H9 (cell line): ENCODE data around the gene SNX25. TPM values are rescaled to one million over a fixed set of nuclear protein-coding genes. Genes with fewer than 3 reads are reported as not detected.

Source experiments
- DNase-seq: peaks from one replicate; pipeline ENCODE4 v3.0.0-alpha.2; 2017
- H2AFZ ChIP-seq: one replicate; pipeline ENCODE4 v1.6.1; 2013; ENCODE audit warnings: mild to moderate bottlenecking, low read length, control low read depth, moderate library complexity
- H2AK5ac ChIP-seq: 2 replicates; pipeline ENCODE4 v1.6.1; 2013; ENCODE audit warnings: low read length, control low read depth, mixed read lengths; ENCODE audit not compliant: insufficient read length
- H2BK120ac ChIP-seq: one replicate; pipeline ENCODE4 v1.6.1; 2013; ENCODE audit warnings: low read depth, mild to moderate bottlenecking, low read length, control low read depth, inconsistent platforms; ENCODE audit not compliant: poor library complexity, severe bottlenecking
- H2BK12ac ChIP-seq: 2 replicates; pipeline ENCODE4 v1.6.1; 2013; ENCODE audit warnings: low read length, control low read depth, mixed read lengths, low read depth; ENCODE audit not compliant: insufficient read length
- H2BK15ac ChIP-seq: 2 replicates; pipeline ENCODE4 v1.6.1; 2013; ENCODE audit warnings: low read depth, low read length, control low read depth
- H2BK20ac ChIP-seq: one replicate; pipeline ENCODE4 v1.6.1; 2013; ENCODE audit warnings: low read depth, mild to moderate bottlenecking, low read length, control low read depth, inconsistent platforms; ENCODE audit not compliant: poor library complexity, severe bottlenecking
- H2BK5ac ChIP-seq: 2 replicates; pipeline ENCODE4 v1.6.1; 2013; ENCODE audit warnings: low read length, control low read depth, mixed read lengths; ENCODE audit not compliant: insufficient read length
- H3K14ac ChIP-seq: 2 replicates; pipeline ENCODE4 v1.6.1; 2013; ENCODE audit warnings: low read length, control low read depth; ENCODE audit not compliant: insufficient read depth
- H3K18ac ChIP-seq: 2 replicates; pipeline ENCODE4 v1.6.1; 2013; ENCODE audit warnings: low read depth, mild to moderate bottlenecking, mixed read lengths, low read length, control low read depth; ENCODE audit not compliant: insufficient read length
- H3K23ac ChIP-seq: 2 replicates; pipeline ENCODE4 v1.6.1; 2013; ENCODE audit warnings: low read length, control low read depth, mixed read lengths, low read depth; ENCODE audit not compliant: insufficient read length
- H3K23me2 ChIP-seq: 2 replicates; pipeline ENCODE4 v1.6.1; 2013; ENCODE audit warnings: low read depth, mild to moderate bottlenecking, mixed read lengths, low read length, control low read depth; ENCODE audit not compliant: insufficient read length, poor library complexity, severe bottlenecking
- H3K27ac ChIP-seq: 2 replicates; pipeline ENCODE4 v1.5.1; 2013; ENCODE audit warnings: low read length, control low read depth, mixed read lengths, low read depth; ENCODE audit not compliant: insufficient read length
- H3K27me3 ChIP-seq: 2 replicates; pipeline ENCODE4 v1.6.1; 2013; ENCODE audit warnings: low read length, control low read depth, inconsistent platforms; ENCODE audit not compliant: insufficient read depth
- H3K4ac ChIP-seq: 2 replicates; pipeline ENCODE4 v1.6.1; 2013; ENCODE audit warnings: low read depth, mild to moderate bottlenecking, control low read depth, inconsistent platforms, low read length, moderate library complexity
- H3K4me1 ChIP-seq: 2 replicates; pipeline ENCODE4 v1.6.1; 2013; ENCODE audit warnings: low read length, control low read depth, inconsistent platforms; ENCODE audit not compliant: insufficient read depth
- H3K4me2 ChIP-seq: 2 replicates; pipeline ENCODE4 v1.6.1; 2013; ENCODE audit warnings: low read length, control low read depth, mixed read lengths; ENCODE audit not compliant: insufficient read length, insufficient read depth
- H3K56ac ChIP-seq: 2 replicates; pipeline ENCODE4 v1.6.1; 2013; ENCODE audit warnings: low read depth, mild to moderate bottlenecking, mixed read lengths, low read length, control low read depth; ENCODE audit not compliant: insufficient read length
- H3K79me1 ChIP-seq: 2 replicates; pipeline ENCODE4 v1.6.1; 2013; ENCODE audit warnings: low read depth, mild to moderate bottlenecking, moderate library complexity, low read length, control low read depth, inconsistent platforms; ENCODE audit not compliant: insufficient read depth, poor library complexity, severe bottlenecking
- H3K79me2 ChIP-seq: 2 replicates; pipeline ENCODE4 v1.6.1; 2013; ENCODE audit warnings: low read length, control low read depth, inconsistent platforms; ENCODE audit not compliant: insufficient read depth
- H3K9ac ChIP-seq: 2 replicates; pipeline ENCODE4 v1.6.1; 2013; ENCODE audit warnings: low read length, control low read depth, mixed read lengths; ENCODE audit not compliant: insufficient read length; ENCODE audit errors: extremely low read depth
- H3K9me3 ChIP-seq: one replicate; pipeline ENCODE4 v1.6.1; 2013; ENCODE audit warnings: low read depth, low read length, inconsistent platforms; ENCODE audit not compliant: control insufficient read depth
- H3T11ph ChIP-seq: one replicate; pipeline ENCODE4 v1.6.1; 2013; ENCODE audit warnings: mild to moderate bottlenecking, low read length, control low read depth, inconsistent platforms
- H4K20me1 ChIP-seq: one replicate; pipeline ENCODE4 v1.6.1; 2013; ENCODE audit not compliant: control insufficient read depth, insufficient read length, insufficient read depth
- H4K5ac ChIP-seq: 2 replicates; pipeline ENCODE4 v1.6.1; 2013; ENCODE audit warnings: low read depth, mild to moderate bottlenecking, mixed read lengths, low read length, control low read depth; ENCODE audit not compliant: insufficient read length
- H4K8ac ChIP-seq: replicated peaks from 2 replicates; pipeline ENCODE4 v1.6.1; 2013; ENCODE audit warnings: low read length, control low read depth, mixed read lengths, low read depth; ENCODE audit not compliant: insufficient read length
- H4K91ac ChIP-seq: 2 replicates; pipeline ENCODE4 v1.6.1; 2013; ENCODE audit warnings: low read depth, mild to moderate bottlenecking, moderate library complexity, mixed read lengths, low read length, control low read depth; ENCODE audit not compliant: insufficient read length
- H3K27ac Mint-ChIP-seq, 3 experiments: 2 replicates in 2 of 3; 3 replicates in 1 of 3; pipeline ENCODE4 v1.8.0; 2020 to 2021; ENCODE audit warnings: mixed read lengths in 3 of 3, mild to moderate bottlenecking in 1 of 3, moderate library complexity in 1 of 3
- H3K27me3 Mint-ChIP-seq: 2 replicates; pipeline ENCODE4 v1.8.0; 2021; ENCODE audit warnings: low read depth, mild to moderate bottlenecking, moderate library complexity, mixed read lengths
- H3K36me3 Mint-ChIP-seq, 3 experiments: 2 replicates in 2 of 3; 3 replicates in 1 of 3; pipeline ENCODE4 v1.8.0; 2020 to 2021; ENCODE audit warnings: low read depth in 3 of 3, mixed read lengths in 3 of 3; ENCODE audit not compliant: insufficient read depth in 1 of 3
- H3K4me1 Mint-ChIP-seq, 2 experiments: 2 replicates each; pipeline ENCODE4 v1.8.0; 2020; ENCODE audit warnings: mixed read lengths in 2 of 2
- H3K4me3 Mint-ChIP-seq, 2 experiments: 2 replicates in 1 of 2; 3 replicates in 1 of 2; pipeline ENCODE4 v1.8.0; 2020 to 2021; ENCODE audit warnings: mild to moderate bottlenecking in 2 of 2, mixed read lengths in 2 of 2, moderate library complexity in 1 of 2
- H3K9me3 Mint-ChIP-seq, 2 experiments: 2 replicates in 1 of 2; 3 replicates in 1 of 2; pipeline ENCODE4 v1.8.0; 2020; ENCODE audit warnings: mild to moderate bottlenecking in 2 of 2, mixed read lengths in 2 of 2, moderate library complexity in 1 of 2
- WGBS: extraction: QIAGEN DNeasy Blood & Tissue Kit; methylation state at CpG from one replicate; pipeline ENCODE4 v1.1.7; 2013; ENCODE audit warnings: missing lambda C conversion rate, low lambda C conversion rate, mixed read lengths; ENCODE audit not compliant: insufficient read length; ENCODE audit errors: extremely low coverage; 5-methylcytosine and 5-hydroxymethylcytosine counted together
- total RNA-seq: library from RNA; stranded (reverse); gene quantifications from 2 replicates; pipeline ENCODE4 v1.2.1, GENCODE V29; 2021
- TF ChIP-seq, protein P1 (sequence below): fragments of 200-600 bp; sonication (generic); conservative IDR thresholded peaks from 3 replicates; pipeline ENCODE4 v1.8.0; 2021; ENCODE audit warnings: antibody characterized with exemption, mild to moderate bottlenecking

SNX25 gene
- total RNA-seq, 1 experiment from 2014 or later = 28.2 TPM

GRCh38 chr4:185286571-185286970 is 77.2 kb downstream of the SNX25 start:
- Histone ChIP-seq H3T11ph (no peak overlapping the region), H2AK5ac (no peak overlapping the region), H3K9me3 (no peaks in the 10 kb centered on the region), H3K18ac (no peak overlapping the region), H2BK15ac (no peak overlapping the region), H3K4me2 (no peak overlapping the region), H4K91ac (no peak overlapping the region), H3K4me1 (0 out of 2 replicates have a peak, but pooled peaks cover 2% of the 10 kb centered on the region), H3K23ac (no peak overlapping the region), H4K20me1 (no peaks in the 10 kb centered on the region), H3K27me3 (no peaks in the 10 kb centered on the region), H4K5ac (no peak overlapping the region), H3K79me1 (no peaks in the 10 kb centered on the region), H3K4ac (no peak overlapping the region), H3K79me2 (no peaks in the 10 kb centered on the region), H2BK5ac (no peak overlapping the region), H2BK20ac (no peak overlapping the region), H3K56ac (no peak overlapping the region), H3K14ac (no peak overlapping the region), H2BK12ac (no peak overlapping the region), H4K8ac (no peak overlapping the region), H3K23me2 (no peaks in the 10 kb centered on the region), H2BK120ac (no peak overlapping the region), H3K27ac (no peak overlapping the region), H2AFZ (no peak overlapping the region), H3K9ac (no peak overlapping the region)
- peaks cover 0 to 14% (median 13%) of the 10 kb centered on the region in 3 experiments; a peak in 5 of 7 replicates for H3K36me3 Mint-ChIP-seq
- no peaks in the 10 kb centered on the region for H3K27me3 Mint-ChIP-seq
- WGBS = no CpG with 5 or more reads among the region's 3 CpGs
- peak overlapping the region in 2 of 3 experiments; percentile 52 to 62; a peak in 3 of 7 replicates for H3K27ac Mint-ChIP-seq
- TF ChIP-seq, protein P1, sequence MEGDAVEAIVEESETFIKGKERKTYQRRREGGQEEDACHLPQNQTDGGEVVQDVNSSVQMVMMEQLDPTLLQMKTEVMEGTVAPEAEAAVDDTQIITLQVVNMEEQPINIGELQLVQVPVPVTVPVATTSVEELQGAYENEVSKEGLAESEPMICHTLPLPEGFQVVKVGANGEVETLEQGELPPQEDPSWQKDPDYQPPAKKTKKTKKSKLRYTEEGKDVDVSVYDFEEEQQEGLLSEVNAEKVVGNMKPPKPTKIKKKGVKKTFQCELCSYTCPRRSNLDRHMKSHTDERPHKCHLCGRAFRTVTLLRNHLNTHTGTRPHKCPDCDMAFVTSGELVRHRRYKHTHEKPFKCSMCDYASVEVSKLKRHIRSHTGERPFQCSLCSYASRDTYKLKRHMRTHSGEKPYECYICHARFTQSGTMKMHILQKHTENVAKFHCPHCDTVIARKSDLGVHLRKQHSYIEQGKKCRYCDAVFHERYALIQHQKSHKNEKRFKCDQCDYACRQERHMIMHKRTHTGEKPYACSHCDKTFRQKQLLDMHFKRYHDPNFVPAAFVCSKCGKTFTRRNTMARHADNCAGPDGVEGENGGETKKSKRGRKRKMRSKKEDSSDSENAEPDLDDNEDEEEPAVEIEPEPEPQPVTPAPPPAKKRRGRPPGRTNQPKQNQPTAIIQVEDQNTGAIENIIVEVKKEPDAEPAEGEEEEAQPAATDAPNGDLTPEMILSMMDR = no peak
- no peak overlapping the region for H3K4me3 Mint-ChIP-seq
- H3K4me1 Mint-ChIP-seq = peaks cover 10 to 14% of the 10 kb centered on the region in 2 experiments
- H3K9me3 Mint-ChIP-seq = no peaks in the 10 kb centered on the region
- DNase-seq = no peak
